H9 (cell line): ENCODE measurements around the gene DAPP1. TPM values are rescaled to one million over a fixed set of nuclear protein-coding genes. Genes with fewer than 3 reads are reported as not detected.

Experiments
- DNase-seq: peaks from one replicate; pipeline ENCODE4 v3.0.0-alpha.2; 2017
- H2AFZ ChIP-seq: one replicate; pipeline ENCODE4 v1.6.1; 2013; ENCODE audit warnings: mild to moderate bottlenecking, low read length, control low read depth, moderate library complexity
- H2AK5ac ChIP-seq: 2 replicates; pipeline ENCODE4 v1.6.1; 2013; ENCODE audit warnings: low read length, control low read depth, mixed read lengths; ENCODE audit not compliant: insufficient read length
- H2BK120ac ChIP-seq: one replicate; pipeline ENCODE4 v1.6.1; 2013; ENCODE audit warnings: low read depth, mild to moderate bottlenecking, low read length, control low read depth, inconsistent platforms; ENCODE audit not compliant: poor library complexity, severe bottlenecking
- H2BK12ac ChIP-seq: 2 replicates; pipeline ENCODE4 v1.6.1; 2013; ENCODE audit warnings: low read length, control low read depth, mixed read lengths, low read depth; ENCODE audit not compliant: insufficient read length
- H2BK15ac ChIP-seq: 2 replicates; pipeline ENCODE4 v1.6.1; 2013; ENCODE audit warnings: low read depth, low read length, control low read depth
- H2BK20ac ChIP-seq: one replicate; pipeline ENCODE4 v1.6.1; 2013; ENCODE audit warnings: low read depth, mild to moderate bottlenecking, low read length, control low read depth, inconsistent platforms; ENCODE audit not compliant: poor library complexity, severe bottlenecking
- H2BK5ac ChIP-seq: 2 replicates; pipeline ENCODE4 v1.6.1; 2013; ENCODE audit warnings: low read length, control low read depth, mixed read lengths; ENCODE audit not compliant: insufficient read length
- H3K14ac ChIP-seq: 2 replicates; pipeline ENCODE4 v1.6.1; 2013; ENCODE audit warnings: low read length, control low read depth; ENCODE audit not compliant: insufficient read depth
- H3K18ac ChIP-seq: 2 replicates; pipeline ENCODE4 v1.6.1; 2013; ENCODE audit warnings: low read depth, mild to moderate bottlenecking, mixed read lengths, low read length, control low read depth; ENCODE audit not compliant: insufficient read length
- H3K23ac ChIP-seq: 2 replicates; pipeline ENCODE4 v1.6.1; 2013; ENCODE audit warnings: low read length, control low read depth, mixed read lengths, low read depth; ENCODE audit not compliant: insufficient read length
- H3K23me2 ChIP-seq: 2 replicates; pipeline ENCODE4 v1.6.1; 2013; ENCODE audit warnings: low read depth, mild to moderate bottlenecking, mixed read lengths, low read length, control low read depth; ENCODE audit not compliant: insufficient read length, poor library complexity, severe bottlenecking
- H3K27ac ChIP-seq: 2 replicates; pipeline ENCODE4 v1.5.1; 2013; ENCODE audit warnings: low read length, control low read depth, mixed read lengths, low read depth; ENCODE audit not compliant: insufficient read length
- H3K27me3 ChIP-seq: 2 replicates; pipeline ENCODE4 v1.6.1; 2013; ENCODE audit warnings: low read length, control low read depth, inconsistent platforms; ENCODE audit not compliant: insufficient read depth
- H3K4ac ChIP-seq: 2 replicates; pipeline ENCODE4 v1.6.1; 2013; ENCODE audit warnings: low read depth, mild to moderate bottlenecking, control low read depth, inconsistent platforms, low read length, moderate library complexity
- H3K4me1 ChIP-seq: 2 replicates; pipeline ENCODE4 v1.6.1; 2013; ENCODE audit warnings: low read length, control low read depth, inconsistent platforms; ENCODE audit not compliant: insufficient read depth
- H3K4me2 ChIP-seq: 2 replicates; pipeline ENCODE4 v1.6.1; 2013; ENCODE audit warnings: low read length, control low read depth, mixed read lengths; ENCODE audit not compliant: insufficient read length, insufficient read depth
- H3K56ac ChIP-seq: 2 replicates; pipeline ENCODE4 v1.6.1; 2013; ENCODE audit warnings: low read depth, mild to moderate bottlenecking, mixed read lengths, low read length, control low read depth; ENCODE audit not compliant: insufficient read length
- H3K79me1 ChIP-seq: 2 replicates; pipeline ENCODE4 v1.6.1; 2013; ENCODE audit warnings: low read depth, mild to moderate bottlenecking, moderate library complexity, low read length, control low read depth, inconsistent platforms; ENCODE audit not compliant: insufficient read depth, poor library complexity, severe bottlenecking
- H3K79me2 ChIP-seq: 2 replicates; pipeline ENCODE4 v1.6.1; 2013; ENCODE audit warnings: low read length, control low read depth, inconsistent platforms; ENCODE audit not compliant: insufficient read depth
- H3K9ac ChIP-seq: 2 replicates; pipeline ENCODE4 v1.6.1; 2013; ENCODE audit warnings: low read length, control low read depth, mixed read lengths; ENCODE audit not compliant: insufficient read length; ENCODE audit errors: extremely low read depth
- H3K9me3 ChIP-seq: one replicate; pipeline ENCODE4 v1.6.1; 2013; ENCODE audit warnings: low read depth, low read length, inconsistent platforms; ENCODE audit not compliant: control insufficient read depth
- H3T11ph ChIP-seq: one replicate; pipeline ENCODE4 v1.6.1; 2013; ENCODE audit warnings: mild to moderate bottlenecking, low read length, control low read depth, inconsistent platforms
- H4K20me1 ChIP-seq: one replicate; pipeline ENCODE4 v1.6.1; 2013; ENCODE audit not compliant: control insufficient read depth, insufficient read length, insufficient read depth
- H4K5ac ChIP-seq: 2 replicates; pipeline ENCODE4 v1.6.1; 2013; ENCODE audit warnings: low read depth, mild to moderate bottlenecking, mixed read lengths, low read length, control low read depth; ENCODE audit not compliant: insufficient read length
- H4K8ac ChIP-seq: replicated peaks from 2 replicates; pipeline ENCODE4 v1.6.1; 2013; ENCODE audit warnings: low read length, control low read depth, mixed read lengths, low read depth; ENCODE audit not compliant: insufficient read length
- H4K91ac ChIP-seq: 2 replicates; pipeline ENCODE4 v1.6.1; 2013; ENCODE audit warnings: low read depth, mild to moderate bottlenecking, moderate library complexity, mixed read lengths, low read length, control low read depth; ENCODE audit not compliant: insufficient read length
- H3K27ac Mint-ChIP-seq, 3 experiments: 2 replicates in 2 of 3; 3 replicates in 1 of 3; pipeline ENCODE4 v1.8.0; 2020 to 2021; ENCODE audit warnings: mixed read lengths in 3 of 3, mild to moderate bottlenecking in 1 of 3, moderate library complexity in 1 of 3
- H3K27me3 Mint-ChIP-seq: 2 replicates; pipeline ENCODE4 v1.8.0; 2021; ENCODE audit warnings: low read depth, mild to moderate bottlenecking, moderate library complexity, mixed read lengths
- H3K36me3 Mint-ChIP-seq, 3 experiments: 2 replicates in 2 of 3; 3 replicates in 1 of 3; pipeline ENCODE4 v1.8.0; 2020 to 2021; ENCODE audit warnings: low read depth in 3 of 3, mixed read lengths in 3 of 3; ENCODE audit not compliant: insufficient read depth in 1 of 3
- H3K4me1 Mint-ChIP-seq, 2 experiments: 2 replicates each; pipeline ENCODE4 v1.8.0; 2020; ENCODE audit warnings: mixed read lengths in 2 of 2
- H3K4me3 Mint-ChIP-seq, 2 experiments: 2 replicates in 1 of 2; 3 replicates in 1 of 2; pipeline ENCODE4 v1.8.0; 2020 to 2021; ENCODE audit warnings: mild to moderate bottlenecking in 2 of 2, mixed read lengths in 2 of 2, moderate library complexity in 1 of 2
- H3K9me3 Mint-ChIP-seq, 2 experiments: 2 replicates in 1 of 2; 3 replicates in 1 of 2; pipeline ENCODE4 v1.8.0; 2020; ENCODE audit warnings: mild to moderate bottlenecking in 2 of 2, mixed read lengths in 2 of 2, moderate library complexity in 1 of 2
- CTCF ChIP-seq: fragments of 200-600 bp; sonication (generic); conservative IDR thresholded peaks from 3 replicates; pipeline ENCODE4 v1.8.0; 2021; ENCODE audit warnings: antibody characterized with exemption, mild to moderate bottlenecking
- WGBS: extraction: QIAGEN DNeasy Blood & Tissue Kit; methylation state at CpG from one replicate; pipeline ENCODE4 v1.1.7; 2013; ENCODE audit warnings: missing lambda C conversion rate, low lambda C conversion rate, mixed read lengths; ENCODE audit not compliant: insufficient read length; ENCODE audit errors: extremely low coverage; 5-methylcytosine and 5-hydroxymethylcytosine counted together
- total RNA-seq: library from RNA; stranded (reverse); gene quantifications from 2 replicates; pipeline ENCODE4 v1.2.1, GENCODE V29; 2021

DAPP1 gene
- total RNA-seq, 1 experiment from 2014 or later, result not detected

GRCh38 chr4:99845708-99846469 is 29.3 kb downstream of the DAPP1 start:
- Histone ChIP-seq H3K79me1 (no peaks in the 10 kb centered on the region), H2BK15ac (no peak overlapping the region), H3K4me1 (no peaks in the 10 kb centered on the region), H2BK120ac (no peak overlapping the region), H3K4ac (no peak overlapping the region), H4K20me1 (no peaks in the 10 kb centered on the region), H3K23me2 (no peaks in the 10 kb centered on the region), H3K27ac (no peak overlapping the region), H2AK5ac (no peak overlapping the region), H3K56ac (no peak overlapping the region), H2BK5ac (no peak overlapping the region), H2BK20ac (no peak overlapping the region), H3K27me3 (no peaks in the 10 kb centered on the region), H3K9me3 (no peaks in the 10 kb centered on the region), H2BK12ac (no peak overlapping the region), H4K5ac (no peak overlapping the region), H3K14ac (no peak overlapping the region), H2AFZ (no peak overlapping the region), H3T11ph (no peak overlapping the region), H3K9ac (no peak overlapping the region), H4K8ac (no peak overlapping the region), H3K79me2 (no peaks in the 10 kb centered on the region), H3K18ac (no peak overlapping the region), H3K4me2 (no peak overlapping the region), H3K23ac (no peak overlapping the region), H4K91ac (no peak overlapping the region)
- Mint-ChIP-seq H3K36me3 (no peaks in the 10 kb centered on the region), H3K9me3 (no peaks in the 10 kb centered on the region), H3K27ac (no peak overlapping the region; a peak in 1 of 7 replicates), H3K4me1 (no peaks in the 10 kb centered on the region), H3K4me3 (no peak overlapping the region), H3K27me3 (no peaks in the 10 kb centered on the region)
- DNase-seq, result no peak
- no CpG with 5 or more reads among the region's 2 CpGs for WGBS
- TF ChIP-seq CTCF, result no peak
